DOHH2 (cell line): ENCODE results near the gene UPK1B.

ENCODE experiments used
- EZH2phosphoT487 ChIP-seq: fragments of 200-600 bp; sonication (generic); IDR thresholded peaks from 2 replicates; pipeline ENCODE4 v1.6.1; 2017; ENCODE audit warnings: borderline replicate concordance, mild to moderate bottlenecking, antibody characterized with exemption, low read length, moderate library complexity, mixed read lengths
- TF ChIP-seq, protein P1 (sequence below): fragments of 200-600 bp; sonication (generic); IDR thresholded peaks from one replicate; pipeline ENCODE4 v1.5.1; 2014; ENCODE audit warnings: antibody characterized with exemption, mild to moderate bottlenecking, low read depth, low read length; ENCODE audit not compliant: poor library complexity, severe bottlenecking

DNA sequence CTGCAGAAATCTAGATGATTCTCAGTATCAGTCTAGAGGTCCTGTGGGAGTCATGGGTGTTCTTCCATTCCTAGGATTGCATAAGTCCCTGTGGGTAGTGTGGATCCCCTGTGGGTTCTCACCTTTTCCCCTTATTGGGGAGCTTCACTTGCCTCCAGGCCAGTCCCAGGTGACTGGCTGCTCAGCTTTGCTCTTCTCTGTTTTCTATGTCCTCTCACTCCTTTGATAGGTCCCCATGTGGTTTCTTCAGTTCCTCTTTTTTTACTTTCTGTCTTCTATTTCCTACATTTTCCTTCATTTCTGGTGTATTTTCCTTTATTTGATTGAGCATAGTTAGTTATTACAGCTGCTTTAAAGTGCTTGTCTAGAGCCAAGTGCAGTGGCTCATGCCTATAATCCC, 16.5 kb upstream of the UPK1B start:
- TF ChIP-seq, protein P1, sequence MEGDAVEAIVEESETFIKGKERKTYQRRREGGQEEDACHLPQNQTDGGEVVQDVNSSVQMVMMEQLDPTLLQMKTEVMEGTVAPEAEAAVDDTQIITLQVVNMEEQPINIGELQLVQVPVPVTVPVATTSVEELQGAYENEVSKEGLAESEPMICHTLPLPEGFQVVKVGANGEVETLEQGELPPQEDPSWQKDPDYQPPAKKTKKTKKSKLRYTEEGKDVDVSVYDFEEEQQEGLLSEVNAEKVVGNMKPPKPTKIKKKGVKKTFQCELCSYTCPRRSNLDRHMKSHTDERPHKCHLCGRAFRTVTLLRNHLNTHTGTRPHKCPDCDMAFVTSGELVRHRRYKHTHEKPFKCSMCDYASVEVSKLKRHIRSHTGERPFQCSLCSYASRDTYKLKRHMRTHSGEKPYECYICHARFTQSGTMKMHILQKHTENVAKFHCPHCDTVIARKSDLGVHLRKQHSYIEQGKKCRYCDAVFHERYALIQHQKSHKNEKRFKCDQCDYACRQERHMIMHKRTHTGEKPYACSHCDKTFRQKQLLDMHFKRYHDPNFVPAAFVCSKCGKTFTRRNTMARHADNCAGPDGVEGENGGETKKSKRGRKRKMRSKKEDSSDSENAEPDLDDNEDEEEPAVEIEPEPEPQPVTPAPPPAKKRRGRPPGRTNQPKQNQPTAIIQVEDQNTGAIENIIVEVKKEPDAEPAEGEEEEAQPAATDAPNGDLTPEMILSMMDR, result no peak
- no peak for TF ChIP-seq EZH2phosphoT487
